Stomach (tissue), 4 donors: ENCODE measurements around the gene BTD.

Source experiments
- POLR2A ChIP-seq, 4 donors: fragments of 450-650 bp; IDR thresholded peaks; one replicate each; pipeline ENCODE4 v1.6.1; 2016; ENCODE audit warnings: antibody characterized with exemption in 4 of 4, control low read depth in 2 of 4, mild to moderate bottlenecking in 1 of 4, moderate library complexity in 1 of 4
- TF ChIP-seq, protein P1 (sequence below), 7 experiments: fragments of 450-650 bp in 4 of 7; fragments of 200-600 bp in 3 of 7; sonication (generic) in 3 of 7; IDR thresholded peaks; one replicate each; pipeline ENCODE4 v1.5.1; 2016 to 2019; ENCODE audit warnings: antibody characterized with exemption in 7 of 7, control low read depth in 2 of 7, mild to moderate bottlenecking in 1 of 7

DNA sequence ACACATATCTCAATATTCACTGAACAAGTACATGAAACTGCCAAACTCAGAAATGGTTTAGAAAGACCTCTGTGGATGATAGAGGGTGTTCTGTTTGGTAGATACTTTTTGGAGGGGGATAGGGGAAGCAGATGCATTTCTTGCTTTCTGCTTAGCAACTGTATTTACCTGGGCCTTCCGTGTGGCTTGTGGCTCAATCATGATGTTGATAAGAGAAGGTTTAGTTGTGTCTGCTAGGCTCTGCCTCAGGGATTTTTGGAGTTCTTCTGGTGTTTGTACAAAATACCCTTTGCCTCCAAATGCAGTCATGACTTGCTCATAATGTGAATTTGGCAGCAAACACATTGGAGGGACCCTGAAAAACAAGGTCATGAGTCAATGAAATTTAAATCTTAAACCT, 38.4 kb upstream of the BTD start:
- TF ChIP-seq, protein P1, sequence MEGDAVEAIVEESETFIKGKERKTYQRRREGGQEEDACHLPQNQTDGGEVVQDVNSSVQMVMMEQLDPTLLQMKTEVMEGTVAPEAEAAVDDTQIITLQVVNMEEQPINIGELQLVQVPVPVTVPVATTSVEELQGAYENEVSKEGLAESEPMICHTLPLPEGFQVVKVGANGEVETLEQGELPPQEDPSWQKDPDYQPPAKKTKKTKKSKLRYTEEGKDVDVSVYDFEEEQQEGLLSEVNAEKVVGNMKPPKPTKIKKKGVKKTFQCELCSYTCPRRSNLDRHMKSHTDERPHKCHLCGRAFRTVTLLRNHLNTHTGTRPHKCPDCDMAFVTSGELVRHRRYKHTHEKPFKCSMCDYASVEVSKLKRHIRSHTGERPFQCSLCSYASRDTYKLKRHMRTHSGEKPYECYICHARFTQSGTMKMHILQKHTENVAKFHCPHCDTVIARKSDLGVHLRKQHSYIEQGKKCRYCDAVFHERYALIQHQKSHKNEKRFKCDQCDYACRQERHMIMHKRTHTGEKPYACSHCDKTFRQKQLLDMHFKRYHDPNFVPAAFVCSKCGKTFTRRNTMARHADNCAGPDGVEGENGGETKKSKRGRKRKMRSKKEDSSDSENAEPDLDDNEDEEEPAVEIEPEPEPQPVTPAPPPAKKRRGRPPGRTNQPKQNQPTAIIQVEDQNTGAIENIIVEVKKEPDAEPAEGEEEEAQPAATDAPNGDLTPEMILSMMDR (IDR thresholded peaks at IDR 0.05) = no peak
- no peak for TF ChIP-seq POLR2A (IDR thresholded peaks at IDR 0.05)
